ENCODE results near the gene CD58.
"Not testable (repeated sequence)": the region's sequence is repeated elsewhere in the genome, so short reads cannot be mapped to it uniquely, and the experiment has no call there.

CD58 gene

GRCh38 chr1:116570358-116571214 lies at the start of gene CD58:
TSS of gene CD58 (minus strand) at chr1:116571026. CDS start at chr1:116570972, 54 bp downstream.
- DNase-seq: peak; percentile 85

- not testable (repeated sequence) for DNase-seq
Measured at GRCh38 chr1:116620392-116620791, 49.6 kb upstream of the CD58 start.

- DNase-seq: not testable (repeated sequence)
Measured at GRCh38 chr1:116619106-116619505, 48.3 kb upstream of the CD58 start.

GRCh38 chr1:116617808-116618207 lies 47.0 kb upstream of the CD58 start:
- not testable (repeated sequence) for DNase-seq

- not testable (repeated sequence) for DNase-seq
Measured at GRCh38 chr1:116613825-116614224, 43.0 kb upstream of the CD58 start.

- not testable (repeated sequence) for DNase-seq
Measured at GRCh38 chr1:116609801-116610371, 39.1 kb upstream of the CD58 start.

- not testable (repeated sequence) for DNase-seq
Measured at GRCh38 chr1:116608841-116609240, 38.0 kb upstream of the CD58 start.

GRCh38 chr1:116608151-116608550 lies 37.3 kb upstream of the CD58 start:
- not testable (repeated sequence) for DNase-seq

GRCh38 chr1:116607463-116607862 lies 36.6 kb upstream of the CD58 start:
- DNase-seq: not testable (repeated sequence)

- peak; percentile 17 for DNase-seq
Measured at GRCh38 chr1:116606067-116606466, 35.2 kb upstream of the CD58 start.

GRCh38 chr1:116605315-116605714 lies 34.5 kb upstream of the CD58 start:
- no peak for DNase-seq

GRCh38 chr1:116604408-116604807 lies 33.6 kb upstream of the CD58 start:
- not testable (repeated sequence) for DNase-seq

- DNase-seq: not testable (repeated sequence)
Measured at GRCh38 chr1:116603646-116604045, 32.8 kb upstream of the CD58 start.

GRCh38 chr1:116599369-116599768 lies 28.5 kb upstream of the CD58 start:
- not testable (repeated sequence) for DNase-seq

GRCh38 chr1:116598420-116599036 lies 27.7 kb upstream of the CD58 start:
- not testable (repeated sequence) for DNase-seq

- not testable (repeated sequence) for DNase-seq
Measured at GRCh38 chr1:116597388-116597787, 26.6 kb upstream of the CD58 start.

GRCh38 chr1:116596742-116597307 lies 26.0 kb upstream of the CD58 start:
- not testable (repeated sequence) for DNase-seq

- DNase-seq: peak; percentile 55
Measured at GRCh38 chr1:116595946-116596741, 25.3 kb upstream of the CD58 start.

- not testable (repeated sequence) for DNase-seq
Measured at GRCh38 chr1:116595065-116595840, 24.4 kb upstream of the CD58 start.

- DNase-seq: not testable (repeated sequence)
Measured at GRCh38 chr1:116593977-116594376, 23.2 kb upstream of the CD58 start.

- not testable (repeated sequence) for DNase-seq
Measured at GRCh38 chr1:116593401-116593800, 22.6 kb upstream of the CD58 start.

All from CD4-positive, alpha-beta T cell treated with Interleukin-21 for 1 hour (primary cell).